B cell (primary cell): Measurements from ENCODE around the gene ZNF385A.

Experiments
- CTCF ChIP-seq: fragments of 200-600 bp; IDR thresholded peaks from one replicate; pipeline ENCODE4 v1.8.0; 2022; ENCODE audit warnings: antibody characterized with exemption, mild to moderate bottlenecking
- EZH2 ChIP-seq: IDR thresholded peaks from 2 replicates; pipeline ENCODE4 v1.6.1; 2012; ENCODE audit warnings: borderline replicate concordance, low read depth, mild to moderate bottlenecking, moderate library complexity, low read length; ENCODE audit not compliant: insufficient read depth, poor library complexity, severe bottlenecking

- TF ChIP-seq CTCF (no peak), EZH2 (no peak)
Measured at GRCh38 chr12:54421175-54421878, 36.8 kb upstream of the ZNF385A start.
